Activated T-cell treated with anti-CD3 and anti-CD28 coated beads, Interleukin-2, amount 50 U/mL, for 72 hours (primary cell): ENCODE results near the gene MYH10. TPM values are rescaled to one million over a fixed set of nuclear protein-coding genes. Genes with fewer than 3 reads are reported as not detected.

ENCODE experiments used
- ATAC-seq, 2 donors: fragments of 150-1000 bp; cut with Tn5 transposase; replicated peaks in 1 of 2; 2 replicates each; pipeline ENCODE4 v1.10.0; 2021; ENCODE audit warnings: moderate library complexity in 2 of 2, mild to moderate bottlenecking in 1 of 2
- DNase-seq, 2 donors: peaks; one replicate each; pipeline ENCODE4 v3.0.0; 2021 to 2022; ENCODE audit warnings: mixed read lengths in 1 of 2
- H3K27ac Mint-ChIP-seq: one replicate; pipeline ENCODE4 v1.8.0; 2022; ENCODE audit warnings: mild to moderate bottlenecking, moderate library complexity, mixed read lengths
- H3K27me3 Mint-ChIP-seq: one replicate; pipeline ENCODE4 v1.8.0; 2022; ENCODE audit warnings: low read depth, mixed read lengths
- H3K36me3 Mint-ChIP-seq, 2 donors: one replicate each; pipeline ENCODE4 v1.8.0; 2022; ENCODE audit warnings: mixed read lengths in 2 of 2, mild to moderate bottlenecking in 1 of 2; ENCODE audit not compliant: insufficient read depth in 2 of 2
- H3K4me1 Mint-ChIP-seq: one replicate; pipeline ENCODE4 v1.8.0; 2022; ENCODE audit warnings: low read depth, mixed read lengths
- H3K4me3 Mint-ChIP-seq, 2 donors: one replicate each; pipeline ENCODE4 v1.8.0; 2022; ENCODE audit warnings: mild to moderate bottlenecking in 2 of 2, mixed read lengths in 2 of 2, moderate library complexity in 2 of 2
- H3K9me3 Mint-ChIP-seq, 2 donors: one replicate each; pipeline ENCODE4 v1.8.0; 2022; ENCODE audit warnings: mixed read lengths in 2 of 2
- total RNA-seq, 2 donors: library from RNA; stranded (reverse); gene quantifications; one replicate each; pipeline ENCODE4 v1.2.3, GENCODE V29; 2022

Gene MYH10
- total RNA-seq, 2 donors from 2014 or later, result 7.6 to 23.7 TPM

GRCh38 chr17:8506145-8506544 is 124.4 kb downstream of the MYH10 start:
- H3K36me3 Mint-ChIP-seq, result peaks cover 0 to 4% of the 10 kb centered on the region in 2 donors
- no peak overlapping the region for H3K27ac Mint-ChIP-seq
- ATAC-seq, result no peak
- no peaks in the 10 kb centered on the region for H3K9me3 Mint-ChIP-seq
- no peak for DNase-seq
- no peaks in the 10 kb centered on the region for H3K4me1 Mint-ChIP-seq
- H3K4me3 Mint-ChIP-seq, result no peak overlapping the region
- no peaks in the 10 kb centered on the region for H3K27me3 Mint-ChIP-seq

DNA sequence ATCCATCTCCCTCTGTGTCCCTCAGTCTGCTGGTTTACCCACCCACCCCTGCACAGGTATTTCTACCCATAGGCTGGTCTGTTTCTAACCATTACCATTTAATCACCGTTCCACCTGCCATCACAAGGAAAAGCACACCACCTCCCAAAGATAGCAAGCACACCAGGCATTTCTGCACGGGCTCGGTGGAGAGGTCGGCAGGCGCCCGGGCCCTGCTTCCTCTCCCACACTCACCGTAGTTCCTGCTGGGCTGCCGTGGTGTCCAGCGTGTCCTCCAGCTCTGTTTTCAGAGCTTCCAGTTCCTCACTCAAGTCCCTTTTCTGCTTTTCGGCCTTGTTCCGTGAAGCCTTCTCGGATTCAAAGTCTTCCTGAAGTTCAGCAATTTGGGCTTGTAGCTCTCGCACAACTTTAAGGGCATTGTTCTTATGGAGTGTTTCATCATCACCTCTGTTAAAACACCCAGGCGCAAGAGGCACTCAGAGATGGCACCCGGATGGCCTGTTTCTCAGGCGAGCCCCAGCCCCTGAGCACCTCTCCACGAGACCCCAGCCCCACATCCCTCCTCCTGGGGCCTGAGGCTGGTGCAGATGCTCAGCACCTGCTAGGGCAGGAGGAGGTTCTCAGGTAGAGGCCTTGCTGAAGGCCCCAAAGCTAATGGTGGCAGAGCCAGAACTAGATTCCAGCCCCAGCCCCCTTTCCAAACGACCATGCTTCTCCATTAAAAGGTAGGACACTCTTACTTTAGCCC is 125.9 kb downstream of the MYH10 start:
- Mint-ChIP-seq H3K36me3 (peaks cover 0 to 7% of the 10 kb centered on the region in 2 donors), H3K9me3 (no peaks in the 10 kb centered on the region), H3K27me3 (no peaks in the 10 kb centered on the region), H3K4me1 (no peaks in the 10 kb centered on the region), H3K27ac (no peak overlapping the region), H3K4me3 (no peak overlapping the region)
- DNase-seq (no peak), ATAC-seq (no peak)

- Mint-ChIP-seq H3K27me3 (no peaks in the 10 kb centered on the region), H3K36me3 (peaks cover 0 to 7% of the 10 kb centered on the region in 2 donors), H3K4me1 (no peaks in the 10 kb centered on the region), H3K9me3 (no peaks in the 10 kb centered on the region), H3K4me3 (no peak overlapping the region), H3K27ac (no peak overlapping the region)
- DNase-seq (no peak), ATAC-seq (no peak)
These were observed 126.7 kb downstream of the MYH10 start for GRCh38 chr17:8503807-8504206.

GRCh38 chr17:8503368-8503767 is 127.2 kb downstream of the MYH10 start:
- Mint-ChIP-seq H3K36me3 (peaks cover 0 to 7% of the 10 kb centered on the region in 2 donors), H3K4me3 (no peak overlapping the region), H3K4me1 (no peaks in the 10 kb centered on the region), H3K27ac (no peak overlapping the region), H3K9me3 (no peaks in the 10 kb centered on the region), H3K27me3 (no peaks in the 10 kb centered on the region)
- ATAC-seq, result no peak
- DNase-seq, result no peak

- H3K4me3 Mint-ChIP-seq, result no peak overlapping the region
- no peak for ATAC-seq
- peaks cover 0 to 7% of the 10 kb centered on the region in 2 donors for H3K36me3 Mint-ChIP-seq
- no peak overlapping the region for H3K27ac Mint-ChIP-seq
- no peak for DNase-seq
- H3K4me1 Mint-ChIP-seq, result no peaks in the 10 kb centered on the region
- no peaks in the 10 kb centered on the region for H3K27me3 Mint-ChIP-seq
- no peaks in the 10 kb centered on the region for H3K9me3 Mint-ChIP-seq
These were observed 128.4 kb downstream of the MYH10 start for GRCh38 chr17:8502126-8502525.

- Mint-ChIP-seq H3K4me3 (no peak overlapping the region), H3K9me3 (no peaks in the 10 kb centered on the region), H3K4me1 (no peaks in the 10 kb centered on the region), H3K27me3 (no peaks in the 10 kb centered on the region), H3K27ac (no peak overlapping the region), H3K36me3 (peaks cover 0 to 3% of the 10 kb centered on the region in 2 donors)
- ATAC-seq (no peak), DNase-seq (no peak)
These were observed 129.9 kb downstream of the MYH10 start for GRCh38 chr17:8500609-8501008.

GRCh38 chr17:8499614-8500013 is 130.9 kb downstream of the MYH10 start:
- H3K9me3 Mint-ChIP-seq, result no peaks in the 10 kb centered on the region
- H3K4me1 Mint-ChIP-seq, result no peaks in the 10 kb centered on the region
- DNase-seq, result no peak
- ATAC-seq, result no peak
- no peaks in the 10 kb centered on the region for H3K27me3 Mint-ChIP-seq
- H3K27ac Mint-ChIP-seq, result no peak overlapping the region
- peaks cover 0 to 3% of the 10 kb centered on the region in 2 donors for H3K36me3 Mint-ChIP-seq
- H3K4me3 Mint-ChIP-seq, result no peak overlapping the region

GRCh38 chr17:8499171-8499570 is 131.4 kb downstream of the MYH10 start:
- no peak overlapping the region for H3K27ac Mint-ChIP-seq
- ATAC-seq (no peak), DNase-seq (no peak)
- H3K27me3 Mint-ChIP-seq, result no peaks in the 10 kb centered on the region
- no peaks in the 10 kb centered on the region for H3K4me1 Mint-ChIP-seq
- peaks cover under 1 to 3% of the 10 kb centered on the region in 2 donors for H3K36me3 Mint-ChIP-seq
- no peaks in the 10 kb centered on the region for H3K9me3 Mint-ChIP-seq
- H3K4me3 Mint-ChIP-seq, result no peak overlapping the region

DNA sequence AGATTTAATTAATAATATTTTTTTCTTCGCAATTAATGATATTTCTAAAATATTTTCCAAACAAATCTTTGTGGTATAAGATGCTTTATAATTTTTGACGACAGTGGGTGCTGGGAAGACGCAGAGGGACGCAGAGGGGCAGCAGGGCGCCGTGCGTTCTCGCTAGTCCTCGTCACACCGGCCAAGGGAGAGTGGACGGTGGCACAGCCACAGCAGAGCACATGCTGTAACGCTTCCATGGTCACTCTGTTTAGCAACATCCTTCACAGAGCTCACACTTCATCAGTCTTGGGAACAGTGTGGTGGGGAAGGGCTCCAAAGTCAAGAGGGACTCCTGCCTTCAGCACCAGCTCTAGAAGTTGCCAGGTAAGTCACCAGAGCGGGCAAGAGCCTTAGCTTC is 134.4 kb downstream of the MYH10 start:
- Mint-ChIP-seq H3K9me3 (no peaks in the 10 kb centered on the region), H3K4me3 (no peak overlapping the region), H3K27ac (no peak overlapping the region), H3K36me3 (peaks cover 1 to 9% of the 10 kb centered on the region in 2 donors), H3K4me1 (no peaks in the 10 kb centered on the region), H3K27me3 (no peaks in the 10 kb centered on the region)
- DNase-seq, result no peak
- ATAC-seq, result no peak

GRCh38 chr17:8494506-8495111 is 135.9 kb downstream of the MYH10 start:
- DNase-seq, result no peak
- Mint-ChIP-seq H3K4me1 (no peaks in the 10 kb centered on the region), H3K27ac (no peak overlapping the region), H3K36me3 (peaks cover 4 to 10% of the 10 kb centered on the region in 2 donors), H3K27me3 (no peaks in the 10 kb centered on the region), H3K4me3 (no peak overlapping the region), H3K9me3 (no peaks in the 10 kb centered on the region)
- ATAC-seq, result no peak

- Mint-ChIP-seq H3K36me3 (peaks cover 4 to 10% of the 10 kb centered on the region in 2 donors), H3K4me1 (no peaks in the 10 kb centered on the region), H3K4me3 (no peak overlapping the region), H3K27me3 (no peaks in the 10 kb centered on the region), H3K9me3 (no peaks in the 10 kb centered on the region), H3K27ac (no peak overlapping the region)
- no peak for DNase-seq
- no peak for ATAC-seq
These were observed 136.5 kb downstream of the MYH10 start for GRCh38 chr17:8494021-8494420.

DNA sequence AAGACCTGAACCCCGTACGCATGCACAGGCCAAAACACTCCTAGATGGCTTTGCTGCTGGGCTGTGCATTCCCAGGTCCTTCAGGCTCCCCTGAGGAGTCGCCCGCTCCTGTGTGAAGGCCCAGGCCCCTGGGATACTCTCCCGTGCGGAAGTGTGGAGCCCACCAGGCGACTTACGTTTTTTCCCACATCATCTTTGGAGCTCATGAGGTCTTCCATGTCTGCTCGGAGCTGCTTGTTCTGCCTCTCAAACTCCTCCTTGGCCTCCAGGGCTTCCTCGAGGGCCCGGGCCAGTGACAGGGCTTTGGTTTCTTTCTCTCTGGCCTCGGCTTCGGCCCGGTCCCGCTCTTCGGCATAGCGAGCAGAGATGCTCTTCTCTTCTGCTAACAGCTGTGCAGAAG is 138.4 kb downstream of the MYH10 start:
- Mint-ChIP-seq H3K4me1 (no peaks in the 10 kb centered on the region), H3K27ac (no peak overlapping the region), H3K36me3 (peaks cover 4 to 11% of the 10 kb centered on the region in 2 donors), H3K4me3 (no peak overlapping the region), H3K9me3 (no peaks in the 10 kb centered on the region), H3K27me3 (no peaks in the 10 kb centered on the region)
- ATAC-seq, result no peak
- DNase-seq, result no peak

DNA sequence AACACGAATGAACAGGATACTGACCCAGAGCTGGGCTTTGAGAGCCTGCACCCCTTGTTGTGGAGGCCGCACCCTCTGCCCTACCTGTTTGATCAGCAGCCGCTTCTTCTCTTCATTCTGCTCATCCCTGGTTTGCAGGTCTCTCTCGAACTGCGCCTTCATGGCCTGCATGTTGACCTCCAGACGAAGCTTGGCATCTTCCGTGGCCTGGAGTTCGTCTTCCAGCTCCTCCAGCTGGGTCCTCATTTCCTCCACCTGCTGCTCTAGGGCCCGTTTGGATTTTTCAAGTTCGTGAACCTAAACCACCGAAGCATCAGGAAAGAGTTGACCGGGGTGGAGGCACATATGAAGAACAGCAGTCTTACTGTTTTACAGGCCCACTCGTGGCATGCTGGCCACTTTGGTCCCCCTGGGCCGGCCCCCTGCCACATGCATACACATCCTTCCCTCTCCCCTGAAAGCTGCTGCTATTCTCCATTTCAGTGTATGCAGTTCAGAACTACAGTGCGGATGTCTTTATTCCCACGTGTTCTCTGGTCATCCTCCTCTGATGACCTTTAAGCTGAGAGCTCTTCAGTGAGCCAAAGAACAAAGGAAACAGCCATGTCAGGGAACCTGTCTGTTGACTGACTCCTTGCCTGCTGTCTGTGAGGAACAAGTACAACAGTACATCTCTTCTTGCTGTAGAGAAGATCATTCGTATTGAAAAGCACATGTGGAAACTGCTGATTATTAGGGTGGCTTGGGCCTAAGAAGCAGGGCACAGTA is 140.1 kb downstream of the MYH10 start:
- Mint-ChIP-seq H3K4me1 (no peaks in the 10 kb centered on the region), H3K4me3 (no peak overlapping the region), H3K36me3 (peaks cover 4 to 17% of the 10 kb centered on the region in 2 donors), H3K27me3 (no peaks in the 10 kb centered on the region), H3K27ac (no peak overlapping the region), H3K9me3 (no peaks in the 10 kb centered on the region)
- no peak for ATAC-seq
- DNase-seq, result no peak
